A375 (cell line): ENCODE results near the gene IQSEC1. TPM values are rescaled to one million over a fixed set of nuclear protein-coding genes. Genes with fewer than 3 reads are reported as not detected.

ENCODE experiments used
- small RNA-seq: library from RNA; depleted of rRNA; stranded (forward); fragments of <200 nt; gene quantifications from one replicate; pipeline ENCODE3, GENCODE V24; 2014
- total RNA-seq: library from RNA; depleted of rRNA; stranded (reverse); fragments of >200 nt; shearing (Covaris generic); gene quantifications from 2 replicates; pipeline ENCODE4 v1.2.3, GENCODE V29; 2014; rRNA removed

The IQSEC1 gene
- total RNA-seq = 15.7 and 17.1 TPM in 2 replicates

GRCh38 chr3:13073326-13074005, at the start of gene IQSEC1:
TSS of gene IQSEC1 (minus strand) at chr3:13073429. CDS start at chr3:13073014, 415 bp downstream.

Small RNAs within 50 kb of the gene (small RNA-seq; reads per million reads assigned to genes)
- gene AC034198.1 (not detected), gene AC069271.1 (not detected)

Other genes with a start within 250 kb of the IQSEC1 start
- gene RPL32, start 231.9 kb downstream of the IQSEC1 start, total RNA-seq = 3,004 and 3,265 TPM in 2 replicates